CD4-positive, alpha-beta T cell (primary cell): ENCODE measurements around the gene PDIA3. TPM values are rescaled to one million over a fixed set of nuclear protein-coding genes. Genes with fewer than 3 reads are reported as not detected.
A peak's percentile ranks its signal among the peaks of the same experiment; 100 is the strongest.

Experiments used
- ATAC-seq: fragments of 200-7000 bp; cut with Tn5 transposase; one replicate; pipeline ENCODE4 v1.10.0; 2022; ENCODE audit warnings: mild to moderate bottlenecking; ENCODE audit not compliant: poor library complexity
- CTCF ChIA-PET: fragments of 350-600 bp; sonication (Branson Sonifier 250); formaldehyde crosslinking; loops from one replicate; lab custom pipeline; 2021; ENCODE audit warnings: antibody characterized with exemption, inconsistent platforms; lab: Charles Lee
- POLR2A ChIA-PET: fragments of 350-600 bp; sonication (Branson Sonifier 250); formaldehyde crosslinking; loops from one replicate; lab custom pipeline; 2021; ENCODE audit warnings: antibody characterized with exemption, inconsistent platforms; lab: Charles Lee
- DNase-seq, 14 experiments: peaks; one replicate each; pipeline ENCODE4 v3.0.0-alpha.2; 2013 to 2020; ENCODE audit warnings: mixed read lengths in 2 of 14
- H3K27ac ChIP-seq, 2 donors: one replicate each; pipeline versions ENCODE4 v1.5.1 to v1.7.0; 2013; ENCODE audit warnings: low read length in 2 of 2, low read depth in 1 of 2, mild to moderate bottlenecking in 1 of 2
- H3K27me3 ChIP-seq, 2 experiments: 1 replicate in 1 of 2; 2 replicates in 1 of 2; pipeline versions ENCODE4 v1.6.1 to v1.7.0; 2013; ENCODE audit warnings: low read length in 2 of 2, control low read depth in 1 of 2, mild to moderate bottlenecking in 1 of 2, moderate library complexity in 1 of 2; ENCODE audit not compliant: insufficient read depth in 2 of 2, control insufficient read depth in 1 of 2
- H3K36me3 ChIP-seq: one replicate; pipeline ENCODE4 v1.6.1; 2013; ENCODE audit warnings: low read length, control low read depth; ENCODE audit not compliant: insufficient read depth
- H3K4me1 ChIP-seq: one replicate; pipeline ENCODE4 v1.6.1; 2013; ENCODE audit warnings: low read length, control low read depth; ENCODE audit not compliant: insufficient read depth
- H3K4me3 ChIP-seq: one replicate; pipeline ENCODE4 v1.5.1; 2013; ENCODE audit warnings: mild to moderate bottlenecking, low read length, moderate library complexity
- H3K9me3 ChIP-seq, 2 experiments: 1 replicate in 1 of 2; 2 replicates in 1 of 2; pipeline versions ENCODE4 v1.6.1 to v1.7.0; 2013; ENCODE audit warnings: low read length in 2 of 2, mild to moderate bottlenecking in 2 of 2, control low read depth in 1 of 2, moderate library complexity in 1 of 2; ENCODE audit not compliant: control insufficient read depth in 1 of 2, insufficient read depth in 1 of 2
- H3K27ac Mint-ChIP-seq: one replicate; pipeline ENCODE4 v1.8.0; 2020; ENCODE audit warnings: mixed read lengths
- H3K27me3 Mint-ChIP-seq: one replicate; pipeline ENCODE4 v1.8.0; 2021; ENCODE audit warnings: mixed read lengths
- H3K36me3 Mint-ChIP-seq: one replicate; pipeline ENCODE4 v1.8.0; 2021; ENCODE audit warnings: low read depth, mixed read lengths
- H3K4me1 Mint-ChIP-seq: one replicate; pipeline ENCODE4 v1.8.0; 2021; ENCODE audit warnings: low read depth, mixed read lengths
- H3K4me3 Mint-ChIP-seq: one replicate; pipeline ENCODE4 v1.8.0; 2020; ENCODE audit warnings: mild to moderate bottlenecking, mixed read lengths
- H3K9me3 Mint-ChIP-seq: one replicate; pipeline ENCODE4 v1.8.0; 2020; ENCODE audit warnings: mixed read lengths
- intact Hi-C, 2 experiments: fragments of 100-400 bp; cut with DNase I in 1 of 2; cut with micrococcal nuclease in 1 of 2; formaldehyde crosslinking; loops; one replicate each; pipeline versions ENCODE4 v1.15.1 to v1.9.0; 2023 to 2025; cut with DNase I, micrococcal nuclease
- total RNA-seq, 174 experiments: library from RNA in 2 of 174; stranded (reverse) in 2 of 174; gene quantifications; one replicate each; pipeline ENCODE4 v1.2.3 and lab custom pipeline; 2021 to 2026
- TF ChIP-seq, protein P1 (sequence below): fragments of 200-600 bp; IDR thresholded peaks from one replicate; pipeline ENCODE4 v1.8.0; 2022; ENCODE audit warnings: antibody characterized with exemption, mild to moderate bottlenecking

The PDIA3 gene
- total RNA-seq, 2 experiments from 2014 or later = 179 to 200 TPM

DNA sequence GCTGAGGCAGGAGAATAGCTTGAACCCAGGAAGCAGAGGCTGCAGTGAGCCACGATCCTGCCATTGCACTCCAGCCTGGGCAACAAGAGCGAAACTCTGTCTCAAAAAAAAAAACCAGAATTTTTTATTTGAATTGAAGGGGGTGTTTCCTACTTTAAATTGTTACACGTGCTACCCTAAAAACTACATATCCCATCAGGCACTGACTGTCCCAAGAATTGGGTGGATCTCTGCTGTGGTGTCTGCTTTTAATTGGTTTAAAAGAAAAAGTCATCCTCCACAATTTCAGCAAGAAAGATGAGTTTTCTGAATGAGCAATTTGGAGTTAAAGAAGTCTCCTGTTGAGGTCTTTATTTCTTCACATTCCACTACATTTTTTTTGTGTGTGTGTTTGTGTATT lies 2.1 kb downstream of the PDIA3 start:
- DNase-seq (peak in 4 of 14 experiments; percentile 17 to 74 (median 66)), ATAC-seq (peak; percentile 44)
- H3K4me3 Mint-ChIP-seq = peak overlapping the region; percentile 92
- Histone ChIP-seq H3K27ac (no peak overlapping the region), H3K4me1 (peaks cover 50% of the 10 kb centered on the region), H3K4me3 (peak overlapping the region; percentile 22), H3K9me3 (no peaks in the 10 kb centered on the region), H3K27me3 (no peaks in the 10 kb centered on the region), H3K36me3 (peaks cover 24% of the 10 kb centered on the region)
- H3K36me3 Mint-ChIP-seq = peaks cover 29% of the 10 kb centered on the region
- CTCF ChIA-PET = no interaction called here
- H3K9me3 Mint-ChIP-seq = no peaks in the 10 kb centered on the region
- intact Hi-C loops = no loop called here
- peak overlapping the region; percentile 94 for H3K27ac Mint-ChIP-seq
- POLR2A ChIA-PET = interaction anchor here (0.9 kb wide), 1 partner anchor 29 kb away, joined by 5 read pairs; the partner anchor contains the start of gene ELL3
- H3K4me1 Mint-ChIP-seq = peaks cover 61% of the 10 kb centered on the region
- TF ChIP-seq, protein P1, sequence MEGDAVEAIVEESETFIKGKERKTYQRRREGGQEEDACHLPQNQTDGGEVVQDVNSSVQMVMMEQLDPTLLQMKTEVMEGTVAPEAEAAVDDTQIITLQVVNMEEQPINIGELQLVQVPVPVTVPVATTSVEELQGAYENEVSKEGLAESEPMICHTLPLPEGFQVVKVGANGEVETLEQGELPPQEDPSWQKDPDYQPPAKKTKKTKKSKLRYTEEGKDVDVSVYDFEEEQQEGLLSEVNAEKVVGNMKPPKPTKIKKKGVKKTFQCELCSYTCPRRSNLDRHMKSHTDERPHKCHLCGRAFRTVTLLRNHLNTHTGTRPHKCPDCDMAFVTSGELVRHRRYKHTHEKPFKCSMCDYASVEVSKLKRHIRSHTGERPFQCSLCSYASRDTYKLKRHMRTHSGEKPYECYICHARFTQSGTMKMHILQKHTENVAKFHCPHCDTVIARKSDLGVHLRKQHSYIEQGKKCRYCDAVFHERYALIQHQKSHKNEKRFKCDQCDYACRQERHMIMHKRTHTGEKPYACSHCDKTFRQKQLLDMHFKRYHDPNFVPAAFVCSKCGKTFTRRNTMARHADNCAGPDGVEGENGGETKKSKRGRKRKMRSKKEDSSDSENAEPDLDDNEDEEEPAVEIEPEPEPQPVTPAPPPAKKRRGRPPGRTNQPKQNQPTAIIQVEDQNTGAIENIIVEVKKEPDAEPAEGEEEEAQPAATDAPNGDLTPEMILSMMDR = no peak
- H3K27me3 Mint-ChIP-seq = no peaks in the 10 kb centered on the region

DNA sequence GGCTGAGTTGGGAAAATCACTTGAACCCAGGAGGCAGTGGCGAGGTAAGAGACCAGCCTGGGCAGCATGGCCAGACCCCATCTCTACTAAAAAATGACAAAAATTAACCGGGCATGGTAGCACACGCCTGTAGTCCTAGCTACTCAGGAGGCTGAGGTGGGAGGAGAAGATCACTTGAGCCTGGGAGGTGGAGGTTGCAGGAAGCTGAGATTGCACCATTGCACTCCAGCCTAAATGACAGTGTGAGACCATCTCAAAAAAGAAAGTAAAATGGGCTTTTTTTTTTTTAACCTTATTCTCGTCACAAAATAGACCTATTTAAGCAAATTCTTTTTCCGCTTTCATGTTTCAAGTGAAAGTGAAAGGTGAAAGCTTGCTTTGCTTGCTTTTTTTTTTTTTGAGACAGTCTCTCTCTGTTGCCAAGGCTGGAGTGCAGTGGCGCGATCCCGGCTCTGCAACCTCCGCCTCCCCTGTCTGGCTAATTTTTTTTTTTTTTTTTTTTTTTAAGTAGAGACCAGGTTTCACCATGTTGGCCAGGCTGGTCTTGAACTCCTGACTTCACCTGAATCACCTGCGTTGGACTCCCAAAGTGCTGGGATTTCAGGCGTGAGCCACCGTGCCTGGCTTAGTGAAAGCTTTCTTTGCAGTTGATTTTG lies 3.6 kb downstream of the PDIA3 start:
- Histone ChIP-seq H3K4me3 (peak overlapping the region; percentile 51), H3K27me3 (no peaks in the 10 kb centered on the region), H3K4me1 (peaks cover 53% of the 10 kb centered on the region), H3K36me3 (peaks cover 38% of the 10 kb centered on the region), H3K9me3 (no peaks in the 10 kb centered on the region), H3K27ac (peak overlapping the region; percentile 23 to 53)
- H3K27ac Mint-ChIP-seq = peak overlapping the region; percentile 90
- H3K9me3 Mint-ChIP-seq = no peaks in the 10 kb centered on the region
- DNase-seq (peak in 11 of 14 experiments; percentile 5 to 89 (median 29)), ATAC-seq (peak; percentile 56)
- CTCF ChIA-PET = interaction anchor here (0.5 to 1.7 kb wide), 6 partner anchors 16 to 27 kb away, joined by 3 to 6 read pairs (median 4); partner anchors contain the start of gene ELL3
- POLR2A ChIA-PET = interaction anchor here (0.8 to 1.7 kb wide), 7 partner anchors 21 to 205 kb away, joined by 3 to 10 read pairs (median 6); partner anchors contain the start of genes ELL3, HYPK, MFAP1 and SERF2
- H3K27me3 Mint-ChIP-seq = no peaks in the 10 kb centered on the region
- peak overlapping the region; percentile 86 for H3K4me3 Mint-ChIP-seq
- intact Hi-C loops = loop anchor here (2.0 kb wide), 2 partner anchors 25 to 27 kb away; partner anchors contain the start of gene ELL3 (in 1 of the 2)
- TF ChIP-seq, protein P1 = no peak
- H3K36me3 Mint-ChIP-seq = peaks cover 41% of the 10 kb centered on the region
- H3K4me1 Mint-ChIP-seq = peaks cover 65% of the 10 kb centered on the region

DNA sequence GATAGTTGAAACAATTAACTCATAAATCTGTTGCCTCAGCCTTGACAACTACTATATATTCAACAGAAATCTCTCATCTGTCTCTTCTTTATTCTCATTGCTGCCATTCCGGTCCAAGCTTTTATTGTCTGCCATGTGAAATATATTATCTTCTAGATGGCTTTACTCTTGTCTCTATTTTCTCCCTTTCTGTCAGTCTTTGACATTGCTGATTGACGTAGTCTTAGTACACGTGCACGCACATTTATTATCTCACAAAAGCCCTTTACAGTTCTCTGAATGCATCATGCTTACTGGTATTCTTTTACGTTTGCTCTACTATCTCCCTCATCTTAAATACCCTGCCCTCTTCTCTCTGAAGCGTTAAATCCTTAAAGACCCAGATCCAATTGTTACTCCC lies 5.6 kb downstream of the PDIA3 start:
- H3K36me3 ChIP-seq = peaks cover 58% of the 10 kb centered on the region
- Mint-ChIP-seq H3K27ac (peak overlapping the region; percentile 90), H3K27me3 (no peaks in the 10 kb centered on the region), H3K9me3 (no peaks in the 10 kb centered on the region), H3K36me3 (peaks cover 56% of the 10 kb centered on the region), H3K4me1 (peaks cover 65% of the 10 kb centered on the region), H3K4me3 (peak overlapping the region; percentile 44)
- DNase-seq (no peak), ATAC-seq (no peak)
- POLR2A ChIA-PET = interaction anchor here (1.0 kb wide), 1 partner anchor 25 kb away, joined by 5 read pairs; the partner anchor contains the start of gene ELL3
- CTCF ChIA-PET = no interaction called here
- intact Hi-C loops = loop anchor here (2.0 kb wide), 2 partner anchors 23 to 25 kb away; partner anchors contain the start of gene ELL3 (in 1 of the 2)
- no peak overlapping the region for H3K27ac ChIP-seq
- H3K9me3 ChIP-seq = no peaks in the 10 kb centered on the region
- TF ChIP-seq, protein P1 = no peak
- H3K4me3 ChIP-seq = no peak overlapping the region
- no peaks in the 10 kb centered on the region for H3K27me3 ChIP-seq
- peaks cover 48% of the 10 kb centered on the region for H3K4me1 ChIP-seq
